IMR-90 (cell line): ENCODE results near the gene DENND1A. TPM values are rescaled to one million over a fixed set of nuclear protein-coding genes. Genes with fewer than 3 reads are reported as not detected.

Experiments
- ATAC-seq: fragments of 200-7000 bp; cut with Tn5 transposase; 2 replicates; pipeline ENCODE4 v1.9.1; 2020; ENCODE audit warnings: low read depth, mild to moderate bottlenecking, moderate library complexity
- BruUV-seq: library from RNA; stranded (reverse); fragments of 400-500 nt; replicated peaks from 2 replicates; lab custom pipeline; 2021; lab: Mats Ljungman, UMichigan
- CTCF ChIA-PET: fragments of 300-600 bp; formaldehyde crosslinking; extraction: SDS; loops from one replicate; lab custom pipeline; 2021; ENCODE audit warnings: antibody characterized with exemption; lab: Yijun Ruan, JAX
- POLR2A ChIA-PET: fragments of 300-600 bp; sonication (Branson Sonifier 250); formaldehyde crosslinking; loops from one replicate; lab custom pipeline; 2022; ENCODE audit warnings: antibody characterized with exemption; ENCODE audit not compliant: unreplicated experiment; lab: Charles Lee
- DNase-seq: peaks from one replicate; pipeline ENCODE4 v3.0.0; 2013
- H2AFZ ChIP-seq: replicated peaks from 2 replicates; pipeline ENCODE3; 2013; ENCODE audit warnings: low read length, mild to moderate bottlenecking; ENCODE audit not compliant: poor library complexity
- H2AK5ac ChIP-seq: 2 replicates; pipeline ENCODE4 v1.6.1; 2013; ENCODE audit warnings: low read depth, low read length, inconsistent platforms
- H2AK9ac ChIP-seq: replicated peaks from 2 replicates; pipeline ENCODE3; 2013; ENCODE audit warnings: mild to moderate bottlenecking, low read depth, low read length, moderate library complexity; ENCODE audit not compliant: poor library complexity
- H2BK120ac ChIP-seq: 2 replicates; pipeline ENCODE4 v1.6.1; 2013; ENCODE audit warnings: low read depth, low read length, inconsistent platforms
- H2BK15ac ChIP-seq: 3 replicates; pipeline ENCODE4 v1.6.1; 2013; ENCODE audit warnings: low read depth, low read length, inconsistent platforms
- H2BK20ac ChIP-seq: 2 replicates; pipeline ENCODE4 v1.6.1; 2013; ENCODE audit warnings: low read depth, mild to moderate bottlenecking, inconsistent platforms, low read length, moderate library complexity
- H2BK5ac ChIP-seq: 2 replicates; pipeline ENCODE4 v1.6.1; 2013; ENCODE audit warnings: mild to moderate bottlenecking, low read depth, low read length, inconsistent platforms; ENCODE audit not compliant: poor library complexity, severe bottlenecking
- H3K14ac ChIP-seq: replicated peaks from 2 replicates; pipeline ENCODE4 v1.6.1; 2013; ENCODE audit warnings: low read depth, low read length, inconsistent platforms
- H3K18ac ChIP-seq: 2 replicates; pipeline ENCODE4 v1.6.1; 2013; ENCODE audit warnings: low read depth, low read length, control low read depth
- H3K23ac ChIP-seq: 2 replicates; pipeline ENCODE4 v1.6.1; 2013; ENCODE audit warnings: low read depth, low read length, inconsistent platforms
- H3K27ac ChIP-seq: 2 replicates; pipeline ENCODE4 v1.5.1; 2013; ENCODE audit warnings: mild to moderate bottlenecking, control low read depth, low read length; ENCODE audit not compliant: insufficient read depth
- H3K27me3 ChIP-seq: 2 replicates; pipeline ENCODE4 v1.6.1; 2013; ENCODE audit warnings: low read length; ENCODE audit not compliant: control insufficient read depth, insufficient read depth
- H3K36me3 ChIP-seq: 2 replicates; pipeline ENCODE4 v1.6.1; 2013; ENCODE audit warnings: low read length, mixed read lengths; ENCODE audit not compliant: control insufficient read depth, insufficient read depth
- H3K4ac ChIP-seq: 2 replicates; pipeline ENCODE4 v1.6.1; 2013; ENCODE audit warnings: low read depth, low read length, inconsistent platforms
- H3K4me1 ChIP-seq: 2 replicates; pipeline ENCODE4 v1.6.1; 2013; ENCODE audit warnings: low read length, mixed read lengths; ENCODE audit not compliant: control insufficient read depth, insufficient read depth
- H3K4me2 ChIP-seq: 2 replicates; pipeline ENCODE4 v1.6.1; 2013; ENCODE audit warnings: low read depth, mild to moderate bottlenecking, control low read depth, low read length, moderate library complexity
- H3K4me3 ChIP-seq: 2 replicates; pipeline ENCODE4 v1.5.1; 2013; ENCODE audit warnings: low read depth, mild to moderate bottlenecking, control low read depth, low read length, moderate library complexity; ENCODE audit not compliant: insufficient read depth
- H3K56ac ChIP-seq: 2 replicates; pipeline ENCODE4 v1.6.1; 2013; ENCODE audit warnings: low read length, inconsistent platforms; ENCODE audit not compliant: insufficient read depth; ENCODE audit errors: extremely low read depth
- H3K79me1 ChIP-seq, 2 experiments: 2 replicates each; pipeline ENCODE4 v1.6.1; 2013; ENCODE audit warnings: low read length in 2 of 2, inconsistent platforms in 1 of 2, low read depth in 1 of 2
- H3K9ac ChIP-seq: 2 replicates; pipeline ENCODE4 v1.6.1; 2013; ENCODE audit warnings: low read depth, low read length, control low read depth
- H3K9me1 ChIP-seq: 2 replicates; pipeline ENCODE4 v1.6.1; 2013; ENCODE audit warnings: low read length, inconsistent platforms; ENCODE audit not compliant: insufficient read depth
- H3K9me3 ChIP-seq: 2 replicates; pipeline ENCODE4 v1.6.1; 2013; ENCODE audit warnings: low read length; ENCODE audit not compliant: control insufficient read depth, insufficient read depth
- H4K20me1 ChIP-seq: 2 replicates; pipeline ENCODE4 v1.6.1; 2013; ENCODE audit warnings: low read length, inconsistent platforms; ENCODE audit not compliant: insufficient read depth
- H4K5ac ChIP-seq: 2 replicates; pipeline ENCODE4 v1.6.1; 2013; ENCODE audit warnings: mild to moderate bottlenecking, low read depth, low read length, control low read depth
- H4K8ac ChIP-seq, 2 experiments: 2 replicates each; pipeline ENCODE4 v1.6.1; 2013; ENCODE audit warnings: low read depth in 2 of 2, low read length in 2 of 2, control low read depth in 1 of 2, inconsistent platforms in 1 of 2
- H4K91ac ChIP-seq: 2 replicates; pipeline ENCODE4 v1.6.1; 2013; ENCODE audit warnings: low read depth, low read length, inconsistent platforms; ENCODE audit not compliant: insufficient read depth
- MAZ ChIP-seq: IDR thresholded peaks from 2 replicates; pipeline ENCODE4 v1.6.1; 2012; ENCODE audit warnings: low read depth, mild to moderate bottlenecking, low read length, improper control_type of control experiment, moderate library complexity, borderline replicate concordance
- MXI1 ChIP-seq: IDR thresholded peaks from 2 replicates; pipeline ENCODE4 v1.6.1; 2012; ENCODE audit warnings: low read depth, mild to moderate bottlenecking, low read length, moderate library complexity, borderline replicate concordance
- RAD21 ChIP-seq: IDR thresholded peaks from 2 replicates; pipeline ENCODE4 v1.6.1; 2012; ENCODE audit warnings: low read length, improper control_type of control experiment
- SMC3 ChIP-seq: fragments of 150-350 bp; IDR thresholded peaks from 2 replicates; pipeline ENCODE4 v1.6.1; 2016; ENCODE audit warnings: low read depth, mild to moderate bottlenecking, antibody characterized with exemption, low read length, moderate library complexity
- WGBS, 2 experiments: methylation state at CpG; one replicate each; pipeline versions ENCODE4 v1.1.5 to v1.1.7; 2013; ENCODE audit warnings: missing lambda C conversion rate in 2 of 2; ENCODE audit not compliant: insufficient read length in 1 of 2; ENCODE audit errors: extremely low coverage in 2 of 2; 5-methylcytosine and 5-hydroxymethylcytosine counted together
- dilution Hi-C: fragments of 300-500 bp; cut with HindIII; formaldehyde crosslinking; loops from one replicate; pipeline ENCODE4 v1.14.3; 2018; ENCODE audit warnings: low sequenced_read_pairs; ENCODE audit not compliant: unreplicated experiment
- in situ Hi-C: fragments of 300-500 bp; cut with MboI; formaldehyde crosslinking; loops from 3 replicates; pipeline ENCODE4 v1.14.3; 2019; ENCODE audit warnings: low sequenced_read_pairs, inconsistent platforms, mixed read lengths
- intact Hi-C: fragments of 100-400 bp; cut with micrococcal nuclease; formaldehyde crosslinking; loops from 2 replicates; pipeline ENCODE4 v1.10.0; 2022
- polyA plus RNA-seq, 3 experiments: library from polyadenylated mRNA; depleted of rRNA; stranded (reverse); fragments of >200 nt; gene quantifications; 2 replicates each; pipeline ENCODE4 v1.2.3, GENCODE V29; 2012; ENCODE audit warnings: low replicate concordance in 1 of 3
- total RNA-seq: library from RNA; depleted of rRNA; stranded (reverse); fragments of >200 nt; gene quantifications from 2 replicates; pipeline ENCODE4 v1.2.3, GENCODE V29; 2012
- TF ChIP-seq, protein P1 (sequence below): conservative IDR thresholded peaks from 2 replicates; pipeline ENCODE4 v1.5.1; 2012; ENCODE audit warnings: mild to moderate bottlenecking, low read depth, low read length, improper control_type of control experiment

DENND1A gene
- total and polyA plus RNA-seq, 2 of the 4 experiments (the other 2 are of a cell fraction): 21.4 to 27.6 TPM

DNA sequence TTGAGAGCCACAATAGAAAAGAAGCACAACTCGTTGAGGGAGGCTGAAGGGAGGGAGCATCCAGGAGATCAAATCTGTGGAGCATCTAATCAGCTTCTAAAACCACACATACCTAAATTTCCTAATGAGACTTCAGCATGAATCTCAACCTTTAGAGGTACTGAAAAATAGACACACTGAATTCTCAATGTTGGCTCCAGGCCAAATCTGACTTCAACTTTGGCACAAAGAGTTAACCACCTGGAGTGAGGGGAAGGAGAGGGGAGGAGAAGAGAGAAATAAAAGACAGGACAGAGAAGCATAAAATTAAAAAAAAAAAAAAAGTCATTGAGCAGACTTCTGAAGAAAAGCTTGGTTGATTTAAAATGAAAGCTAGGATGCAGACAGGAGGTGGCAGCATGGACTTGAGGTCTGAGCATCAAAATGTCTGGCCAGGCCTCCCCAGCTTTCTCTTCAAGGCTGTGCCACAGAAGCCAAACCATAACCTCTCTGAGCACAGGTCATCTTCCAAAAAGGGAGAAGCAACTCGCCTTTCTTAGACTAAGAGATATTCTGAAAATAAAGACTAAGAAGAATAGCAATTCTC lies 205.6 kb downstream of the DENND1A start:
- Histone ChIP-seq H3K36me3 (no peaks in the 10 kb centered on the region), H3K9ac (no peak overlapping the region), H2AK9ac (no peak overlapping the region), H3K9me3 (peaks cover 4% of the 10 kb centered on the region; the same call in 1 of the 2 replicates), H3K4ac (no peak overlapping the region), H3K4me3 (no peak overlapping the region), H4K20me1 (no peaks in the 10 kb centered on the region), H2AFZ (no peak overlapping the region), H3K4me1 (no peaks in the 10 kb centered on the region), H3K18ac (no peak overlapping the region), H3K23ac (no peak overlapping the region), H4K5ac (no peak overlapping the region), H2BK120ac (no peak overlapping the region), H2AK5ac (no peak overlapping the region), H3K14ac (no peak overlapping the region), H4K91ac (no peak overlapping the region), H3K27ac (no peak overlapping the region), H3K56ac (no peak overlapping the region), H3K27me3 (no peaks in the 10 kb centered on the region), H2BK15ac (no peak overlapping the region), H4K8ac (no peak overlapping the region), H2BK20ac (no peak overlapping the region), H3K9me1 (no peaks in the 10 kb centered on the region), H2BK5ac (no peak overlapping the region), H3K4me2 (no peak overlapping the region), H3K79me1 (peaks cover 0 to 4% of the 10 kb centered on the region in 2 experiments; a peak in 1 of 4 replicates)
- ChIA-PET POLR2A (interaction anchor here (0.6 kb wide), 1 partner anchor 12 kb away, joined by 5 read pairs; no protein-coding TSS in a partner anchor), CTCF (interaction anchor here (0.6 to 1.8 kb wide), 4 partner anchors 199 to 316 kb away, joined by 3 to 9 read pairs (median 4); no protein-coding TSS in a partner anchor)
- in situ Hi-C loops (no loop called here), intact Hi-C loops (loop anchor here (1.0 to 10.0 kb wide), 2 partner anchors 316 to 530 kb away; partner anchors contain the start of gene NEK6), dilution Hi-C loops (no loop called here)
- peak; percentile 49; the same call in 1 of the 2 replicates for ATAC-seq
- TF ChIP-seq, protein P1, sequence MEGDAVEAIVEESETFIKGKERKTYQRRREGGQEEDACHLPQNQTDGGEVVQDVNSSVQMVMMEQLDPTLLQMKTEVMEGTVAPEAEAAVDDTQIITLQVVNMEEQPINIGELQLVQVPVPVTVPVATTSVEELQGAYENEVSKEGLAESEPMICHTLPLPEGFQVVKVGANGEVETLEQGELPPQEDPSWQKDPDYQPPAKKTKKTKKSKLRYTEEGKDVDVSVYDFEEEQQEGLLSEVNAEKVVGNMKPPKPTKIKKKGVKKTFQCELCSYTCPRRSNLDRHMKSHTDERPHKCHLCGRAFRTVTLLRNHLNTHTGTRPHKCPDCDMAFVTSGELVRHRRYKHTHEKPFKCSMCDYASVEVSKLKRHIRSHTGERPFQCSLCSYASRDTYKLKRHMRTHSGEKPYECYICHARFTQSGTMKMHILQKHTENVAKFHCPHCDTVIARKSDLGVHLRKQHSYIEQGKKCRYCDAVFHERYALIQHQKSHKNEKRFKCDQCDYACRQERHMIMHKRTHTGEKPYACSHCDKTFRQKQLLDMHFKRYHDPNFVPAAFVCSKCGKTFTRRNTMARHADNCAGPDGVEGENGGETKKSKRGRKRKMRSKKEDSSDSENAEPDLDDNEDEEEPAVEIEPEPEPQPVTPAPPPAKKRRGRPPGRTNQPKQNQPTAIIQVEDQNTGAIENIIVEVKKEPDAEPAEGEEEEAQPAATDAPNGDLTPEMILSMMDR: peak; percentile 41
- no peak for TF ChIP-seq MXI1
- TF ChIP-seq MAZ: no peak
- TF ChIP-seq RAD21: peak; percentile 57
- peak; percentile 38; the same call in 1 of the 2 replicates for TF ChIP-seq SMC3
- no CpG with 5 or more reads among the region's 2 CpGs for WGBS, 2 experiments
- DNase-seq: peak; percentile 57
- no TSS peak for BruUV-seq
